GM10248 (cell line): ENCODE results near the gene CCDC24.

ENCODE experiments used
- CTCF ChIA-PET: fragments of 300-600 bp; sonication (Branson Sonifier 250); formaldehyde crosslinking; extraction: SDS; loops from one replicate; lab custom pipeline; 2021; ENCODE audit warnings: antibody characterized with exemption; lab: Yijun Ruan, JAX
- POLR2A ChIA-PET: fragments of 350-650 bp; sonication (Branson Sonifier 250); formaldehyde crosslinking; extraction: SDS; loops from one replicate; lab custom pipeline; 2020; ENCODE audit warnings: antibody characterized with exemption; lab: Yijun Ruan, JAX
- DNase-seq: peaks from one replicate; pipeline ENCODE4 v3.0.0; 2012; ENCODE audit errors: extremely low spot score
- TF ChIP-seq, protein P1 (sequence below): IDR thresholded peaks from 2 replicates; pipeline ENCODE4 v1.5.1; 2012; ENCODE audit warnings: mild to moderate bottlenecking, low read depth; ENCODE audit errors: extremely low read depth, missing control alignments, control extremely low read depth

The CCDC24 gene

GRCh38 chr1:44045064-44045463 lies 53.7 kb downstream of the CCDC24 start:
- ChIA-PET CTCF (interaction anchor here (8.0 to 12.3 kb wide), 2 partner anchors 11 to 41 kb away, joined by 94 to 183 read pairs; partner anchors contain the start of gene SLC6A9), POLR2A (no interaction called here)
- DNase-seq, result no peak
- TF ChIP-seq, protein P1, sequence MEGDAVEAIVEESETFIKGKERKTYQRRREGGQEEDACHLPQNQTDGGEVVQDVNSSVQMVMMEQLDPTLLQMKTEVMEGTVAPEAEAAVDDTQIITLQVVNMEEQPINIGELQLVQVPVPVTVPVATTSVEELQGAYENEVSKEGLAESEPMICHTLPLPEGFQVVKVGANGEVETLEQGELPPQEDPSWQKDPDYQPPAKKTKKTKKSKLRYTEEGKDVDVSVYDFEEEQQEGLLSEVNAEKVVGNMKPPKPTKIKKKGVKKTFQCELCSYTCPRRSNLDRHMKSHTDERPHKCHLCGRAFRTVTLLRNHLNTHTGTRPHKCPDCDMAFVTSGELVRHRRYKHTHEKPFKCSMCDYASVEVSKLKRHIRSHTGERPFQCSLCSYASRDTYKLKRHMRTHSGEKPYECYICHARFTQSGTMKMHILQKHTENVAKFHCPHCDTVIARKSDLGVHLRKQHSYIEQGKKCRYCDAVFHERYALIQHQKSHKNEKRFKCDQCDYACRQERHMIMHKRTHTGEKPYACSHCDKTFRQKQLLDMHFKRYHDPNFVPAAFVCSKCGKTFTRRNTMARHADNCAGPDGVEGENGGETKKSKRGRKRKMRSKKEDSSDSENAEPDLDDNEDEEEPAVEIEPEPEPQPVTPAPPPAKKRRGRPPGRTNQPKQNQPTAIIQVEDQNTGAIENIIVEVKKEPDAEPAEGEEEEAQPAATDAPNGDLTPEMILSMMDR, result no peak
